HCT116 (cell line): ENCODE measurements around the gene MTARC2. TPM values are rescaled to one million over a fixed set of nuclear protein-coding genes. Genes with fewer than 3 reads are reported as not detected.

Source experiments
- ATAC-seq: fragments of 200-7000 bp; cut with Tn5 transposase; 2 replicates; pipeline ENCODE4 v1.9.1; 2020; ENCODE audit warnings: mild to moderate bottlenecking, moderate library complexity
- BruUV-seq: library from RNA; stranded (reverse); fragments of 400-500 nt; replicated peaks from 2 replicates; lab custom pipeline; 2021; lab: Mats Ljungman, UMichigan
- CTCF ChIA-PET: fragments of 300-600 bp; sonication (Branson Sonifier 250); formaldehyde crosslinking; loops from one replicate; lab custom pipeline; 2021; ENCODE audit warnings: antibody characterized with exemption; lab: Charles Lee
- POLR2A ChIA-PET: fragments of 300-600, 350-600 bp; sonication (Branson Sonifier 250); formaldehyde crosslinking; loops from one replicate; lab custom pipeline; 2021; ENCODE audit warnings: antibody characterized with exemption; lab: Charles Lee
- RAD21 ChIA-PET, 2 experiments: fragments of 300-600 bp; sonication (Branson Sonifier 250); formaldehyde crosslinking; loops; one replicate each; lab custom pipeline; 2023; ENCODE audit warnings: low total read pairs in 2 of 2; ENCODE audit not compliant: uncharacterized antibody in 2 of 2, unreplicated experiment in 2 of 2, low non-redundant PET in 1 of 2; lab: Charles Lee
- DNase-seq: peaks from one replicate; pipeline ENCODE4 v3.0.0-alpha.2; 2010; ENCODE audit warnings: low read depth, low spot score
- H2AFZ ChIP-seq: fragments of 200-600 bp; shearing (Covaris generic), sonication (generic); 2 replicates; pipeline ENCODE4 v1.6.1; 2017; ENCODE audit warnings: low read depth, mixed run types, mixed read lengths, antibody characterized with exemption, low read length; ENCODE audit not compliant: poor library complexity, severe bottlenecking
- H3K27ac ChIP-seq: 2 replicates; pipeline ENCODE4 v1.5.1; 2012; ENCODE audit warnings: low read depth, low read length
- H3K27me3 ChIP-seq: fragments of 200-600 bp; sonication (generic); 2 replicates; pipeline ENCODE4 v1.6.1; 2016; ENCODE audit warnings: mixed run types, low read length, mixed read lengths; ENCODE audit not compliant: insufficient read depth
- H3K36me3 ChIP-seq, 2 experiments: fragments of 200-500 bp in 1 of 2; fragments of 200-600 bp in 1 of 2; sonication (Bioruptor generic) in 1 of 2; sonication (generic) in 1 of 2; 2 replicates each; pipeline versions ENCODE4 v1.5.1 to v1.6.1; 2014 to 2016; ENCODE audit warnings: low read length in 2 of 2, inconsistent platforms in 1 of 2, mixed read lengths in 1 of 2, mixed run types in 1 of 2; ENCODE audit not compliant: insufficient read depth in 2 of 2, control insufficient read depth in 1 of 2
- H3K4me1 ChIP-seq, 2 experiments: fragments of 200-600 bp in 1 of 2; sonication (generic) in 1 of 2; 2 replicates each; pipeline versions ENCODE4 v1.5.1 to v1.6.1; 2012 to 2017; ENCODE audit warnings: low read length in 2 of 2, inconsistent platforms in 1 of 2, mild to moderate bottlenecking in 1 of 2, mixed read lengths in 1 of 2, mixed run types in 1 of 2, moderate library complexity in 1 of 2; ENCODE audit not compliant: insufficient read depth in 2 of 2, control insufficient read depth in 1 of 2
- H3K4me2 ChIP-seq: fragments of 200-600 bp; sonication (generic); 2 replicates; pipeline ENCODE4 v1.6.1; 2017; ENCODE audit warnings: mixed run types, low read length, mixed read lengths
- H3K4me3 ChIP-seq, 2 experiments: fragments of 200-600 bp in 1 of 2; sonication (generic) in 1 of 2; replicated peaks in 1 of 2; 2 replicates each; pipeline ENCODE4 v1.5.1; 2011 to 2016; ENCODE audit warnings: low read length in 2 of 2, control low read depth in 1 of 2, low read depth in 1 of 2, mild to moderate bottlenecking in 1 of 2, mixed read lengths in 1 of 2, mixed run types in 1 of 2
- H3K79me2 ChIP-seq: fragments of 200-600 bp; sonication (generic); 2 replicates; pipeline ENCODE4 v1.6.1; 2017; ENCODE audit warnings: mild to moderate bottlenecking, mixed run types, low read length, moderate library complexity, mixed read lengths; ENCODE audit not compliant: insufficient read depth
- H3K9ac ChIP-seq: fragments of 200-600 bp; sonication (generic); 2 replicates; pipeline ENCODE4 v1.6.1; 2016; ENCODE audit warnings: low read length, mixed read lengths
- H3K9me2 ChIP-seq: fragments of 200-600 bp; sonication (generic), shearing (Covaris generic); 2 replicates; pipeline ENCODE4 v1.6.1; 2017; ENCODE audit warnings: mixed run types, mild to moderate bottlenecking, moderate library complexity; ENCODE audit not compliant: insufficient read depth
- H3K9me3 ChIP-seq, 2 experiments: fragments of 200-500 bp in 1 of 2; fragments of 200-600 bp in 1 of 2; sonication (Bioruptor generic) in 1 of 2; sonication (generic) in 1 of 2; 2 replicates each; pipeline ENCODE4 v1.6.1; 2014 to 2017; ENCODE audit warnings: low read length in 2 of 2, mixed read lengths in 2 of 2, inconsistent platforms in 1 of 2, low read depth in 1 of 2, mild to moderate bottlenecking in 1 of 2, mixed run types in 1 of 2, moderate library complexity in 1 of 2; ENCODE audit not compliant: control insufficient read depth in 1 of 2, insufficient read depth in 1 of 2
- H4K20me1 ChIP-seq: fragments of 200-600 bp; sonication (generic), shearing (Covaris generic); 2 replicates; pipeline ENCODE4 v1.6.1; 2017; ENCODE audit warnings: mixed run types, mild to moderate bottlenecking, moderate library complexity; ENCODE audit not compliant: insufficient read depth
- CEBPB ChIP-seq: IDR thresholded peaks from 2 replicates; pipeline ENCODE4 v1.6.1; 2012; ENCODE audit warnings: low read depth
- CTCF ChIP-seq, 3 experiments: fragments of 200-600 bp in 1 of 3; sonication (generic) in 1 of 3; IDR thresholded peaks in 2 of 3; conservative IDR thresholded peaks in 1 of 3; 2 replicates each; pipeline ENCODE4 v1.5.1; 2012 to 2017; ENCODE audit warnings: low read depth in 2 of 3, low read length in 2 of 3, antibody characterized with exemption in 1 of 3, borderline replicate concordance in 1 of 3, control low read depth in 1 of 3, mild to moderate bottlenecking in 1 of 3, mixed read lengths in 1 of 3, mixed run types in 1 of 3, moderate library complexity in 1 of 3; ENCODE audit not compliant: insufficient read depth in 1 of 3
- ELF1 ChIP-seq: IDR thresholded peaks from 2 replicates; pipeline ENCODE4 v1.6.1; 2012; ENCODE audit warnings: low read depth, borderline replicate concordance
- EZH2phosphoT487 ChIP-seq: fragments of 200-600 bp; IDR thresholded peaks from 2 replicates; pipeline ENCODE4 v1.6.1; 2018; ENCODE audit warnings: antibody characterized with exemption, borderline replicate concordance
- FOSL1 ChIP-seq: IDR thresholded peaks from 2 replicates; pipeline ENCODE4 v1.6.1; 2012; ENCODE audit warnings: low read depth
- JUND ChIP-seq: IDR thresholded peaks from 2 replicates; pipeline ENCODE4 v1.6.1; 2012
- MAX ChIP-seq: IDR thresholded peaks from 2 replicates; pipeline ENCODE4 v1.6.1; 2012
- POLR2A ChIP-seq: IDR thresholded peaks from 2 replicates; pipeline ENCODE4 v1.7.0; 2011; ENCODE audit warnings: borderline replicate concordance; ENCODE audit not compliant: insufficient read depth, insufficient read length; ENCODE audit errors: extremely low read depth
- POLR2AphosphoS5 ChIP-seq: IDR thresholded peaks from 2 replicates; pipeline ENCODE4 v1.6.1; 2011; ENCODE audit warnings: mild to moderate bottlenecking, low read depth, low read length, moderate library complexity
- RAD21 ChIP-seq: IDR thresholded peaks from 2 replicates; pipeline ENCODE4 v1.6.1; 2012; ENCODE audit warnings: low read depth, mild to moderate bottlenecking
- SP1 ChIP-seq: IDR thresholded peaks from 2 replicates; pipeline ENCODE4 v1.6.1; 2012; ENCODE audit warnings: low read depth
- SRF ChIP-seq: IDR thresholded peaks from 2 replicates; pipeline ENCODE4 v1.6.1; 2012; ENCODE audit warnings: low read depth
- TCF7L2 ChIP-seq: IDR thresholded peaks from 2 replicates; pipeline ENCODE4 v1.7.0; 2011; ENCODE audit warnings: borderline replicate concordance, inconsistent platforms; ENCODE audit not compliant: insufficient read depth, insufficient read length; ENCODE audit errors: extremely low read depth
- YY1 ChIP-seq: IDR thresholded peaks from 2 replicates; pipeline ENCODE4 v1.6.1; 2011; ENCODE audit warnings: low read length, low read depth, moderate library complexity, mild to moderate bottlenecking; ENCODE audit not compliant: insufficient replicate concordance; ENCODE audit errors: extremely low read depth
- ZBTB33 ChIP-seq: IDR thresholded peaks from 2 replicates; pipeline ENCODE4 v1.6.1; 2011; ENCODE audit warnings: mild to moderate bottlenecking, low read length, moderate library complexity; ENCODE audit not compliant: insufficient replicate concordance; ENCODE audit errors: extremely low read depth
- ZFX ChIP-seq: fragments of 450-650 bp; IDR thresholded peaks from 2 replicates; pipeline ENCODE4 v1.6.1; 2017
- ZNF274 ChIP-seq: fragments of 200-500 bp; sonication (Bioruptor generic); IDR thresholded peaks from 2 replicates; pipeline ENCODE4 v1.6.1; 2014; ENCODE audit warnings: mild to moderate bottlenecking, low read depth, low read length, inconsistent platforms
- intact Hi-C: fragments of 100-400 bp; cut with micrococcal nuclease; formaldehyde crosslinking; loops from 2 replicates; pipeline ENCODE4 v1.10.0; 2022
- total RNA-seq: library from RNA; stranded (reverse); gene quantifications from one replicate; pipeline ENCODE4 v1.2.1, GENCODE V29; 2021; ENCODE audit not compliant: unreplicated experiment

Gene MTARC2
- total RNA-seq, 1 experiment from 2014 or later, result 16.6 TPM

- no peak overlapping the region for H2AFZ ChIP-seq
- H3K79me2 ChIP-seq, result no peaks in the 10 kb centered on the region
- H3K4me1 ChIP-seq, result no peaks in the 10 kb centered on the region; a peak in 1 of 4 replicates
- H3K9ac ChIP-seq, result no peak overlapping the region
- no TSS peak for BruUV-seq
- no peaks in the 10 kb centered on the region for H4K20me1 ChIP-seq
- H3K36me3 ChIP-seq, result no peaks in the 10 kb centered on the region
- no peaks in the 10 kb centered on the region for H3K9me2 ChIP-seq
- intact Hi-C loops, result loop anchor here (2.0 to 5.0 kb wide), 3 partner anchors 391 to 1643 kb away; no protein-coding TSS in a partner anchor
- no peaks in the 10 kb centered on the region for H3K27me3 ChIP-seq
- H3K9me3 ChIP-seq, result no peaks in the 10 kb centered on the region
- DNase-seq, result no peak
- no peak overlapping the region for H3K27ac ChIP-seq
- H3K4me2 ChIP-seq, result no peak overlapping the region
- TF ChIP-seq EZH2phosphoT487 (no peak), RAD21 (no peak), POLR2AphosphoS5 (no peak), YY1 (no peak), TCF7L2 (no peak), CEBPB (no peak), CTCF (IDR thresholded peaks at IDR 0.05 in 2 of 3, conservative IDR thresholded peaks at IDR 0.05 in 1 of 3; ENCODE audit: borderline replicate concordance in 1 of 3, insufficient read depth in 1 of 3, low read depth in 2 of 3, low read length in 2 of 3) (no peak), POLR2A (no peak), ZNF274 (no peak), ELF1 (no peak), MAX (no peak), JUND (no peak), FOSL1 (no peak), ZFX (no peak), SP1 (no peak), ZBTB33 (no peak), SRF (no peak)
- no peak overlapping the region for H3K4me3 ChIP-seq
- POLR2A ChIA-PET, result no interaction called here
- no peak for ATAC-seq
- RAD21 ChIA-PET, result no interaction called here
- CTCF ChIA-PET, result no interaction called here
These were observed 63.6 kb downstream of the MTARC2 start for GRCh38 chr1:220811695-220812094.
